Measurements from ENCODE around the gene PCBP2.

DNA sequence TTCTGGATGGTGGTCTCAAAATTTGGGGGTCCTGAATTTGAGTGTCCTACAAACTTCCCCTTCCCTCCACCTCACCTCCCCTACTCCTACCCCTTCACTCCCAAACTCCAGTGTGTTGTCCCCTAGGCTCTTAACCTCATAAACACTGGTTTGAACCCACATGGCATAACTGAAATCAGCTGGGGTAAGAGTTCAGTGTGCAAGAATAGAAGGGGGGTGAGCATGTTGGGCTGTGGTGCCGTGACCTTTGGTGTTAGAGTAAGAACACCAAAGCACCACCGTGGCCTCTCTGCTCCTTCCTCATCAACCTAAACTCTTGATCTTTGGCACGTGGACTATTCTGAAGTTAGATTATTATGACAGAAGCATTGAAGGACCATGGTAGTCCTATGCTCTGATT lies 11.0 kb downstream of the PCBP2 start:
- TF ChIP-seq POLR2A (IDR thresholded peaks at IDR 0.05; ENCODE audit: extremely low read depth, insufficient read length): no peak
- TF ChIP-seq, protein P1, sequence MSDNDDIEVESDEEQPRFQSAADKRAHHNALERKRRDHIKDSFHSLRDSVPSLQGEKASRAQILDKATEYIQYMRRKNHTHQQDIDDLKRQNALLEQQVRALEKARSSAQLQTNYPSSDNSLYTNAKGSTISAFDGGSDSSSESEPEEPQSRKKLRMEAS (IDR thresholded peaks at IDR 0.05; ENCODE audit: low read depth, low read length): no peak
- TF ChIP-seq, protein P2, sequence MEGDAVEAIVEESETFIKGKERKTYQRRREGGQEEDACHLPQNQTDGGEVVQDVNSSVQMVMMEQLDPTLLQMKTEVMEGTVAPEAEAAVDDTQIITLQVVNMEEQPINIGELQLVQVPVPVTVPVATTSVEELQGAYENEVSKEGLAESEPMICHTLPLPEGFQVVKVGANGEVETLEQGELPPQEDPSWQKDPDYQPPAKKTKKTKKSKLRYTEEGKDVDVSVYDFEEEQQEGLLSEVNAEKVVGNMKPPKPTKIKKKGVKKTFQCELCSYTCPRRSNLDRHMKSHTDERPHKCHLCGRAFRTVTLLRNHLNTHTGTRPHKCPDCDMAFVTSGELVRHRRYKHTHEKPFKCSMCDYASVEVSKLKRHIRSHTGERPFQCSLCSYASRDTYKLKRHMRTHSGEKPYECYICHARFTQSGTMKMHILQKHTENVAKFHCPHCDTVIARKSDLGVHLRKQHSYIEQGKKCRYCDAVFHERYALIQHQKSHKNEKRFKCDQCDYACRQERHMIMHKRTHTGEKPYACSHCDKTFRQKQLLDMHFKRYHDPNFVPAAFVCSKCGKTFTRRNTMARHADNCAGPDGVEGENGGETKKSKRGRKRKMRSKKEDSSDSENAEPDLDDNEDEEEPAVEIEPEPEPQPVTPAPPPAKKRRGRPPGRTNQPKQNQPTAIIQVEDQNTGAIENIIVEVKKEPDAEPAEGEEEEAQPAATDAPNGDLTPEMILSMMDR (IDR thresholded peaks at IDR 0.05; ENCODE audit: low read depth, low read length): no peak
- TF ChIP-seq MYC (IDR thresholded peaks at IDR 0.05; ENCODE audit: low read depth, low read length): no peak

All from NB4 (cell line).